Activated gamma-delta T cell (primary cell): ENCODE data around the gene PCDHA8.
"Not testable (repeated sequence)": the region's sequence is repeated elsewhere in the genome, so short reads cannot be mapped to it uniquely, and the experiment has no call there.

Experiments
- DNase-seq: peaks from one replicate; lab custom pipeline; 2025; lab: John Stamatoyannopoulos, UW

Gene PCDHA8

GRCh38 chr5:140829511-140830501 lies 11.2 kb upstream of the PCDHA8 start:
- DNase-seq = not testable (repeated sequence)

GRCh38 chr5:140833993-140834392 lies 7.0 kb upstream of the PCDHA8 start, which contains the start of gene PCDHA7:
Gene PCDHA7, plus strand, starts transcription at chr5:140834269. Its CDS starts 115 bp downstream, at chr5:140834384.
- DNase-seq = no peak

GRCh38 chr5:140834439-140835008 lies 6.5 kb upstream of the PCDHA8 start:
- not testable (repeated sequence) for DNase-seq

- DNase-seq = no peak
Measured at GRCh38 chr5:140835622-140836510, 5.1 kb upstream of the PCDHA8 start.

GRCh38 chr5:140842798-140843733 lies 2.1 kb downstream of the PCDHA8 start:
- no peak for DNase-seq

GRCh38 chr5:140848139-140849102 lies 7.4 kb downstream of the PCDHA8 start, which contains the start of gene PCDHA9:
Gene PCDHA9, plus strand, starts transcription at chr5:140848382. Its CDS starts 114 bp downstream, at chr5:140848496.
- not testable (repeated sequence) for DNase-seq

GRCh38 chr5:140849831-140850634 lies 9.0 kb downstream of the PCDHA8 start:
- DNase-seq = not testable (repeated sequence)

- no peak for DNase-seq
Measured at GRCh38 chr5:140855772-140856674, 15.0 kb downstream of the PCDHA8 start, which contains the start of gene PCDHA10. Gene PCDHA10, plus strand, starts transcription at chr5:140855897. Its CDS starts 152 bp downstream, at chr5:140856049.

GRCh38 chr5:140857177-140857986 lies 16.4 kb downstream of the PCDHA8 start:
- DNase-seq = no peak

GRCh38 chr5:140857987-140858240 lies 16.9 kb downstream of the PCDHA8 start:
- DNase-seq = no peak

- DNase-seq = no peak
Measured at GRCh38 chr5:140862441-140863295, 21.7 kb downstream of the PCDHA8 start.

GRCh38 chr5:140868721-140869554 lies 28.0 kb downstream of the PCDHA8 start, which contains the start of gene PCDHA11:
Gene PCDHA11, plus strand, starts transcription at chr5:140868957. Its CDS starts 147 bp downstream, at chr5:140869104.
- no peak for DNase-seq

- DNase-seq = no peak
Measured at GRCh38 chr5:140869555-140869886, 28.5 kb downstream of the PCDHA8 start.

GRCh38 chr5:140870221-140871201 lies 29.5 kb downstream of the PCDHA8 start:
- DNase-seq = no peak
